HEK293 (cell line): Measurements from ENCODE around the gene PBRM1.

Source experiments
- CTCF ChIA-PET: fragments of 350-600 bp; formaldehyde crosslinking; extraction: SDS; loops from one replicate; lab custom pipeline; 2021; ENCODE audit warnings: antibody characterized with exemption; lab: Yijun Ruan, JAX
- POLR2A ChIA-PET: fragments of 300-600 bp; formaldehyde crosslinking; extraction: SDS; loops from one replicate; lab custom pipeline; 2020; ENCODE audit warnings: antibody characterized with exemption, inconsistent platforms; lab: Yijun Ruan, JAX
- H3K27ac ChIP-seq: fragments of 200-500 bp; sonication (Bioruptor generic); 2 replicates; pipeline ENCODE4 v1.5.1; 2014; ENCODE audit warnings: low read depth, low read length, control low read depth, inconsistent platforms; ENCODE audit errors: extremely low read depth
- H3K36me3 ChIP-seq, 2 experiments: fragments of 200-500 bp in 1 of 2; sonication (Bioruptor generic) in 1 of 2; 1 replicate in 1 of 2; 2 replicates in 1 of 2; pipeline ENCODE4 v1.5.1; 2014 to 2017; ENCODE audit warnings: inconsistent platforms in 2 of 2, low read length in 2 of 2; ENCODE audit not compliant: control insufficient read depth in 2 of 2, insufficient read depth in 1 of 2
- H3K4me1 ChIP-seq: fragments of 200-500 bp; sonication (Bioruptor generic); 2 replicates; pipeline ENCODE4 v1.5.1; 2014; ENCODE audit warnings: mild to moderate bottlenecking, low read length, inconsistent platforms; ENCODE audit not compliant: control insufficient read depth, insufficient read depth
- H3K4me3 ChIP-seq: 2 replicates; pipeline ENCODE4 v1.5.1; 2011; ENCODE audit warnings: low read depth, mild to moderate bottlenecking, control low read depth, low read length, moderate library complexity
- H3K9me3 ChIP-seq: fragments of 200-500 bp; sonication (Bioruptor generic); 2 replicates; pipeline ENCODE4 v1.5.1; 2014; ENCODE audit warnings: low read depth, low read length, inconsistent platforms; ENCODE audit not compliant: control insufficient read depth, insufficient read depth
- IKZF3 ChIP-seq: fragments of 450-650 bp; IDR thresholded peaks from 2 replicates; pipeline ENCODE4 v1.5.0; 2018; ENCODE audit warnings: missing biosample characterization, mild to moderate bottlenecking, missing genetic modification characterization, moderate library complexity
- OSR2 ChIP-seq: fragments of 450-650 bp; formaldehyde crosslinking; IDR thresholded peaks from 2 replicates; pipeline ENCODE4 v1.5.1; 2016; ENCODE audit warnings: missing biosample characterization, missing genetic modification characterization
- PRDM10 ChIP-seq: fragments of 450-650 bp; formaldehyde crosslinking; IDR thresholded peaks from 2 replicates; pipeline ENCODE4 v1.5.1; 2016; ENCODE audit warnings: missing biosample characterization, missing genetic modification characterization
- SP3 ChIP-seq: fragments of 450-650 bp; formaldehyde crosslinking; IDR thresholded peaks from 2 replicates; pipeline ENCODE4 v1.5.1; 2016; ENCODE audit warnings: missing biosample characterization, missing genetic modification characterization
- YY1 ChIP-seq: fragments of 450-650 bp; formaldehyde crosslinking; IDR thresholded peaks from 2 replicates; pipeline ENCODE4 v1.5.1; 2018; ENCODE audit warnings: missing biosample characterization, missing genetic modification characterization
- ZBTB8A ChIP-seq: fragments of 450-650 bp; formaldehyde crosslinking; IDR thresholded peaks from 2 replicates; pipeline ENCODE4 v1.5.1; 2016; ENCODE audit warnings: missing biosample characterization, missing genetic modification characterization
- ZNF16 ChIP-seq: fragments of 450-650 bp; formaldehyde crosslinking; IDR thresholded peaks from 2 replicates; pipeline ENCODE4 v1.5.1; 2016; ENCODE audit warnings: low read depth, missing biosample characterization, missing genetic modification characterization
- ZNF341 ChIP-seq: fragments of 450-650 bp; formaldehyde crosslinking; IDR thresholded peaks from 2 replicates; pipeline ENCODE4; 2016; ENCODE audit warnings: low read depth, missing biosample characterization, missing genetic modification characterization
- ZNF548 ChIP-seq: fragments of 450-650 bp; formaldehyde crosslinking; IDR thresholded peaks from 2 replicates; pipeline ENCODE4 v1.5.1; 2016; ENCODE audit warnings: missing biosample characterization, missing genetic modification characterization
- ZNF596 ChIP-seq: fragments of 450-650 bp; IDR thresholded peaks from 2 replicates; pipeline ENCODE4 v1.5.0; 2018; ENCODE audit warnings: missing biosample characterization, mild to moderate bottlenecking, missing genetic modification characterization, moderate library complexity
- ZNF600 ChIP-seq: fragments of 450-650 bp; formaldehyde crosslinking; IDR thresholded peaks from 2 replicates; pipeline ENCODE4 v1.5.1; 2016; ENCODE audit warnings: missing biosample characterization, missing genetic modification characterization
- ZNF645 ChIP-seq: fragments of 450-650 bp; formaldehyde crosslinking; IDR thresholded peaks from 2 replicates; pipeline ENCODE4; 2016; ENCODE audit warnings: missing biosample characterization, missing genetic modification characterization
- ZNF837 ChIP-seq: fragments of 450-650 bp; formaldehyde crosslinking; IDR thresholded peaks from 2 replicates; pipeline ENCODE4 v1.5.1; 2016; ENCODE audit warnings: missing biosample characterization, missing genetic modification characterization
- ZSCAN16 ChIP-seq: fragments of 450-650 bp; formaldehyde crosslinking; IDR thresholded peaks from 2 replicates; pipeline ENCODE4 v1.5.1; 2016; ENCODE audit warnings: missing biosample characterization, missing genetic modification characterization
- TF ChIP-seq, protein P1 (sequence below): fragments of 450-650 bp; formaldehyde crosslinking; IDR thresholded peaks from 2 replicates; pipeline ENCODE4 v1.5.1; 2017; ENCODE audit warnings: missing biosample characterization, missing genetic modification characterization
- TF ChIP-seq, protein P2 (sequence below): fragments of 450-650 bp; formaldehyde crosslinking; IDR thresholded peaks from 2 replicates; pipeline ENCODE4 v1.5.1; 2016; ENCODE audit warnings: missing biosample characterization, missing genetic modification characterization
- TF ChIP-seq, protein P3 (sequence below): fragments of 450-650 bp; formaldehyde crosslinking; IDR thresholded peaks from 2 replicates; pipeline ENCODE4 v1.5.1; 2016; ENCODE audit warnings: missing biosample characterization, missing genetic modification characterization

The PBRM1 gene

DNA sequence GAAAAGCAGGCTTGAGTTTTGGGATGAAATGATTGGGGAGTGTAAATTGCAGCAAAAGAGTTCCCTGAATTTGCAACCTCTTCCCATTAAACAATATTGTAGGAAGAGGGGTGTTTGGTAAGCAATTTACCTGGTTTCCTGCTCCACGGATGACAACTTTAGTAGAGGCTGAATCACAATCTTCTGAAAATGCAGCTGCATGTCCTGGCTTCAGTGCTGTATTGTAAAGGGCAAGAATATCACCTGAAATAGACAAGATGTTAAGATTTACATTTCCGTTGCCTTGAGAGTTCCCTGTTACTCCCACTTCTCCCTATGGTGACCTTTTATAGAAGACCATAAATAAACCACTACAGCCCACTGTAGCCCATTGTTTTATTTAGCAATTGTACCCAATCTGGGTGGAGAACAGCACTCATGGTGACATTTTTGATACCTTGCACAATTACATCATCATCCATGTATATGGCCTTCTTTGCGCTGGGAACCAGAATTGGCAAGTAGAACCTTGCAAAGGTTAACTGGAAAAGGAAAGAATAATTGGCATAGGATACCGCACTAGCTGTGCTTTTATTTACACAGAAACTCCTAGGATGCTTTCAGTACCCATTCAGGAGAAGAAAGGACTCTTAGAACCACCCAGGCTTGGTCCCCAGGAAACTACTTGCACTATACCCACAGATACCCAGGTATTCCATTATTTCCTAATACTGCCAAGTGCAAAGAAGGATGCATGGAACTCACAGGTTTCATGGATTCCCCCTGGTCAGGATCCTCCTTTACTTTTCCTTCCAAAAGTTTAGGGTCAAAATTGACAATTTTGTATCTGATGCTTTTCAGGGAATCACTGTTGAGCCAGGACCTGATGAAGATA, 10.3 kb upstream of the PBRM1 start:
- CTCF ChIA-PET: interaction anchor here (0.9 kb wide), 1 partner anchor 9 kb away, joined by 4 read pairs; no protein-coding TSS in a partner anchor
- POLR2A ChIA-PET: interaction anchor here (1.1 to 2.0 kb wide), 3 partner anchors 9 to 11 kb away, joined by 3 to 8 read pairs (median 3); partner anchors contain the start of genes GLT8D1 and SPCS1
- TF ChIP-seq, protein P1, sequence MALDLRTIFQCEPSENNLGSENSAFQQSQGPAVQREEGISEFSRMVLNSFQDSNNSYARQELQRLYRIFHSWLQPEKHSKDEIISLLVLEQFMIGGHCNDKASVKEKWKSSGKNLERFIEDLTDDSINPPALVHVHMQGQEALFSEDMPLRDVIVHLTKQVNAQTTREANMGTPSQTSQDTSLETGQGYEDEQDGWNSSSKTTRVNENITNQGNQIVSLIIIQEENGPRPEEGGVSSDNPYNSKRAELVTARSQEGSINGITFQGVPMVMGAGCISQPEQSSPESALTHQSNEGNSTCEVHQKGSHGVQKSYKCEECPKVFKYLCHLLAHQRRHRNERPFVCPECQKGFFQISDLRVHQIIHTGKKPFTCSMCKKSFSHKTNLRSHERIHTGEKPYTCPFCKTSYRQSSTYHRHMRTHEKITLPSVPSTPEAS (tag by site-specific recombination): no peak
- no peak for TF ChIP-seq ZNF645 (tag by site-specific recombination)
- TF ChIP-seq ZSCAN16 (tag by site-specific recombination): no peak
- TF ChIP-seq, protein P2, sequence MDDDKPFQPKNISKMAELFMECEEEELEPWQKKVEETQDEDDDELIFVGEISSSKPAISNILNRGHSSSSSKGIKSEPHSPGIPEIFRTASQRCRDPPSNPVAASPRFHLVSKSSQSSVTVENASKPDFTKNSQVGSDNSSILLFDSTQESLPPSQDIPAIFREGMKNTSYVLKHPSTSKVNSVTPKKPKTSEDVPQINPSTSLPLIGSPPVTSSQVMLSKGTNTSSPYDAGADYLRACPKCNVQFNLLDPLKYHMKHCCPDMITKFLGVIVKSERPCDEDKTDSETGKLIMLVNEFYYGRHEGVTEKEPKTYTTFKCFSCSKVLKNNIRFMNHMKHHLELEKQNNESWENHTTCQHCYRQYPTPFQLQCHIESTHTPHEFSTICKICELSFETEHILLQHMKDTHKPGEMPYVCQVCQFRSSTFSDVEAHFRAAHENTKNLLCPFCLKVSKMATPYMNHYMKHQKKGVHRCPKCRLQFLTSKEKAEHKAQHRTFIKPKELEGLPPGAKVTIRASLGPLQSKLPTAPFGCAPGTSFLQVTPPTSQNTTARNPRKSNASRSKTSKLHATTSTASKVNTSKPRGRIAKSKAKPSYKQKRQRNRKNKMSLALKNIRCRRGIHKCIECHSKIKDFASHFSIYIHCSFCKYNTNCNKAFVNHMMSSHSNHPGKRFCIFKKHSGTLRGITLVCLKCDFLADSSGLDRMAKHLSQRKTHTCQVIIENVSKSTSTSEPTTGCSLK (tag by site-specific recombination): no peak
- TF ChIP-seq OSR2 (tag by site-specific recombination): no peak
- TF ChIP-seq ZNF837 (tag by site-specific recombination): no peak
- no peak for TF ChIP-seq SP3 (tag by site-specific recombination)
- TF ChIP-seq ZNF341: no peak
- TF ChIP-seq, protein P3, sequence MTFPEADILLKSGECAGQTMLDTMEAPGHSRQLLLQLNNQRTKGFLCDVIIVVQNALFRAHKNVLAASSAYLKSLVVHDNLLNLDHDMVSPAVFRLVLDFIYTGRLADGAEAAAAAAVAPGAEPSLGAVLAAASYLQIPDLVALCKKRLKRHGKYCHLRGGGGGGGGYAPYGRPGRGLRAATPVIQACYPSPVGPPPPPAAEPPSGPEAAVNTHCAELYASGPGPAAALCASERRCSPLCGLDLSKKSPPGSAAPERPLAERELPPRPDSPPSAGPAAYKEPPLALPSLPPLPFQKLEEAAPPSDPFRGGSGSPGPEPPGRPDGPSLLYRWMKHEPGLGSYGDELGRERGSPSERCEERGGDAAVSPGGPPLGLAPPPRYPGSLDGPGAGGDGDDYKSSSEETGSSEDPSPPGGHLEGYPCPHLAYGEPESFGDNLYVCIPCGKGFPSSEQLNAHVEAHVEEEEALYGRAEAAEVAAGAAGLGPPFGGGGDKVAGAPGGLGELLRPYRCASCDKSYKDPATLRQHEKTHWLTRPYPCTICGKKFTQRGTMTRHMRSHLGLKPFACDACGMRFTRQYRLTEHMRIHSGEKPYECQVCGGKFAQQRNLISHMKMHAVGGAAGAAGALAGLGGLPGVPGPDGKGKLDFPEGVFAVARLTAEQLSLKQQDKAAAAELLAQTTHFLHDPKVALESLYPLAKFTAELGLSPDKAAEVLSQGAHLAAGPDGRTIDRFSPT: no peak
- no peak for TF ChIP-seq ZNF596 (tag by site-specific recombination)
- no peak for TF ChIP-seq ZNF548 (tag by site-specific recombination)
- TF ChIP-seq ZBTB8A (tag by site-specific recombination): no peak
- TF ChIP-seq ZNF16 (tag by site-specific recombination): no peak
- no peak for TF ChIP-seq YY1 (tag by site-specific recombination)
- TF ChIP-seq, all 188 proteins: peak for 0
- Histone ChIP-seq H3K36me3 (peaks cover 14 to 89% of the 10 kb centered on the region in 2 experiments), H3K9me3 (no peaks in the 10 kb centered on the region), H3K4me1 (no peaks in the 10 kb centered on the region), H3K27ac (no peak overlapping the region), H3K4me3 (no peak overlapping the region)

DNA sequence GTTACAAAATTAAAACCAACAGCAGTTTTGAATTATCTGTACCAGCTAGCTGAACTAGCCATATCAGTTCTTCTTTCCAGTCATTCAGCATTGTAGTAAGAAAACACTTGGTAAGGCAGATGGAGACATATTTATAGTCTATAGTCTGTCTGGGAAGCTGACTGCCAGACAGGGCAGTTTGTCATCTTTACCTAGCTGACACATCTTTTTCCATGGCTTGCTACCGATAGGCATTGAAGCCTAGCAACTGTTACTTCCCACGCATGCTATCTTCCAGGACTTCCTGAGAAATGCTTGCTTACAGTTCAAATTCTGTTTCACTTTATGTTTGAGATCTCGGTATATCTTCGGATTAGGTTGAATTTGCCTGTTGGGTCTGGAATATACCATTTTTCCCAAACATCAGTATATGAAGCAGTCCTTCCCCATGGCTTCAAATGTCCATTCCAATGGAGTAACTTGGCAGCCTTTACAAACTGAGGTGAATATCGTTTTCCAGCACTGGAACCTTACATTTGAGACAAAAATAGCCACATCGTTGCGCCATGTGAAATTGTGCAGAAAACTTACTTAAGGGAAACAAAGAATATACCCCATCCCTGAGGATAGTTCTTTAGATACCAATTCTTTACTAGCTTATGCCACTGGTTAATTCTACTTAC, 8.9 kb upstream of the PBRM1 start:
- H3K27ac ChIP-seq: no peak overlapping the region
- peaks cover 26 to 97% of the 10 kb centered on the region in 2 experiments for H3K36me3 ChIP-seq

More for the DNA sequence above, 8.9 kb upstream of the PBRM1 start:
- H3K9me3 ChIP-seq: no peaks in the 10 kb centered on the region
- H3K4me3 ChIP-seq: no peak overlapping the region
- TF ChIP-seq ZNF600: 0 out of 2 replicates have a peak, but pooled peaks have one; percentile 41
- TF ChIP-seq PRDM10 (tag by site-specific recombination): 0 out of 2 replicates have a peak, but pooled peaks have one; percentile 20
- no peak for TF ChIP-seq IKZF3 (tag by site-specific recombination)
- TF ChIP-seq, all 188 proteins: peak for 2
- no peaks in the 10 kb centered on the region for H3K4me1 ChIP-seq
- ChIA-PET POLR2A (interaction anchor here (1.1 kb wide), 1 partner anchor 8 kb away, joined by 3 read pairs; no protein-coding TSS in a partner anchor), CTCF (no interaction called here)
